Measurements from ENCODE around the gene NADSYN1. TPM values are rescaled to one million over a fixed set of nuclear protein-coding genes. Genes with fewer than 3 reads are reported as not detected.

Gene NADSYN1
- total RNA-seq, 1 donor from 2014 or later, result 75.9 TPM

DNA sequence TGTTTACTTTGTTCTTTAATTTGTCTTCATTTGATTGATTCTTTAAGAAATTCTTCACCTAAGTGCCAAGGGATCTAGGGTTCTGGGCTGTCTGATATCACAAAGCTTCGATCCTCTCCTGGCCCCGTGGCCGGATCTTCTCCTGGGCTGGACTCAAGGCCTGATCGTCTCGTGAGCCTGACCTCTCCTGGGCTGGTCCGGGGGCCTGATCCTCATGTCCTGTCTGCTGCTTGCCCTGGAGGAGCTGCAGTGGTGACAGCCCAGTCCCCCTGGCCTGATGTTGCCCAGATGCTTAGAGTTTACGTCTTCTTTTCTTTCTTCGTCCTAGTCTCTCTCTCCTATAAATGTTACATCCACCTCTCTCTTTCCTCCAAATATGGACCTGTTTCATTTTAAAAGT, 3.3 kb downstream of the NADSYN1 start:
- intact Hi-C loops (cut with DNase I), result no loop called here
- H3K4me3 ChIP-seq, result no peak overlapping the region
- peaks cover 30% of the 10 kb centered on the region for H3K4me1 ChIP-seq
- TF ChIP-seq POLR2A (IDR thresholded peaks at IDR 0.05) (no peak), CTCF (IDR thresholded peaks at IDR 0.05) (no peak)
- H3K27me3 ChIP-seq, result no peaks in the 10 kb centered on the region
- no peak for DNase-seq (ENCODE audit: extremely low spot score in 2 of 2)
- H3K27ac ChIP-seq, result no peak overlapping the region
- no peaks in the 10 kb centered on the region for H3K9me3 ChIP-seq
- H3K36me3 ChIP-seq, result peaks cover 0 to 42% of the 10 kb centered on the region in 2 donors

DNA sequence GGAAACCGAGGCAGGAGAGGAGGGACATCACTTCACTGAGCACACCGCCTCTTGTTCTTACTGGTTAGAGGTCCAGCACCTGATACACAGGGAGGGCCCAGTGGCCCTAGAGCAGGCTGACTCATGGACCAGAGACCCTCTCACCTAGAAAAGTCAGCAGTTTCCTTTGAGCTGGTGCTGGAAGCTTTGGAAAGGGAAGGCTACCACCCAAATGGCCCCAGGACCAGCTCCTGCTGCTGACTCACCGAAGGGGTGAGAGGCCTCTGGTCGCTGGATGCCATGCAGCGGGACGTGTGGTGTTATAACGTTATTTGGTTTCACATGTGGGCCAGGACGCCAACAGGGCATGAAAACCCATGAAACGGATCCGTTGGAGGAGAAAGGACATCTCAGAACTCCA, 3.8 kb downstream of the NADSYN1 start:
- peaks cover 27% of the 10 kb centered on the region for H3K4me1 ChIP-seq
- no peak for TF ChIP-seq POLR2AphosphoS5 (IDR thresholded peaks at IDR 0.05; ENCODE audit: insufficient read depth in 1 of 2, low read depth in 1 of 2)
- no peak for TF ChIP-seq POLR2A (IDR thresholded peaks at IDR 0.05)
- TF ChIP-seq CTCF (IDR thresholded peaks at IDR 0.05), result no peak
- H3K4me3 ChIP-seq, result no peak overlapping the region
- no peak overlapping the region for H3K27ac ChIP-seq
- no peak for DNase-seq (ENCODE audit: extremely low spot score in 2 of 2)
- no peaks in the 10 kb centered on the region for H3K9me3 ChIP-seq
- no peaks in the 10 kb centered on the region for H3K27me3 ChIP-seq
- peaks cover 0 to 42% of the 10 kb centered on the region in 2 donors for H3K36me3 ChIP-seq
- intact Hi-C loops (cut with DNase I), result no loop called here

DNA sequence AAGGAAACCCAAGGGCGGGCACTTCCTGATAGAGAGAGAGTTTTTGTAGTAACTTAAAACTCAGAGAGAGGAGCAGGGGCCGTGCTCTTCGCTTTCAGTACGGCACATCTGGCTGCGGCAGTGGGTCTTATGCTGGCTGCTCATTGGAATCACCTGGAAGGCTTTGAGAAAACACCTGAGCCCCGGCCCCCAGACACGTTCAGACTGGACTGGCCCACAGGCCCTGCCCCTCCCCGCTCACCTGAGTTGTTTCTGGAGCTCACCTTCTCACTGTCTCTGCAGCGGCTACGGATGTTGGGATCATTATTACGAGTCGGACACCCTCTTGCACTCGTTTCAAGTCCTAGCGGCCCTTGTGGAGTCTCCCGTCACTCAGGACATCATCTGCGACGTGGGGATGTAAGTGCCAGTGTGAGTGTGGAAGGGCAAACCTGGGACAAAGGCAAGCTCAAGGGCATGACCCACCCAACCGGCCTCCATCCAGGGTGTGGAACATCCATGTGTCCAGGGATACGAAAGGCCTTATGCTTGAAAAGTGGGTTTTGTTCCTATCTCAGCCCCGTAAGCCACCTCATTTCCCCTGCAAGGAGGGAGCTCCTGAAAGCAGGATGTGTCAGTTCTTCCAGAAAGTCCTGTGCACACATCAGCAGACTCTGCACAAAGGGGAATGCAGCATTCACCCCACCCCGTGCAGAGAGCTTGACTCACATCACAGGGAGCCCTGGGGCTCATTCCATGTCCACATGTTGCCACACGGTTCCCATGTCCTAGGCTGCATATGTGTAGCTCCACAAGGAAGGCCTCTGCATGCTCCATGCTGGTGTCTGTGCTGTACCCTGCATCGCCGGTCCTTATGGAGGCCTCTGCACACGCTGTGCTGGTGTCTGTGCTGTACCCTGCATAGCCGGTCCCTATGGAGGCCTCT, 5.4 kb downstream of the NADSYN1 start:
- intact Hi-C loops (cut with DNase I), result no loop called here

DNA sequence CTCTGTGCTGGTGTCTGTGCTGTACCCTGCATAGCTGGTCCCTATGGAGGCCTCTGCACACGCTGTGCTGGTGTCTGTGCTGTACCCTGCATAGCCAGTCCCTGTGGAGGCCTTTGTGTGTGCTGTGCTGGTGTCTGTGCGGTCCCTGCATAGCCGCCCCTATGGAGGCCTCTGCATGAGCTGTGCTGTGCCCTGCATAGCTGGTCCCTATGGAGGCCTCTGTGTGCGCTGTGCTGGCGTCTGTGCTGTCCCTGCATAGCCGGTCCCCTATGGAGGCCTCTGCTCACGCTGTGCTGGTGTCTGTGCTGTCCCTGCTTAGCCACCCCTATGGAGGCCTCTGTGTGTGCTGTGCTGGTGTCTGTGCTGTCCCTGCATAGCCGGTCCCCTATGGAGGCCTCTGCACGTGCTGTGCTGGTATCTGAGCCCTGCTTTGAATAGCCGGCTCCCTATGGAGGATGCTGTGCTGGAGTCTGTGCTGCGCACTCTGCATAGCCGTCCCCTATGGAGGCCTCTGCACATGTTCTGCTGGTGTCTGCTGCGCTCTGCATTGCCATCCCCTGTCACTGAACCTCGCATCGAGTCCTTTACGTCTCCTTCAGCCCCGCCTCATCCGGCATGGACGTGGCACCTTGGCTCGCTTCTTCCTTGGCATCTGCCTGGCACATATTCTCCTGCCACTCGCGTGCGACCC, 6.2 kb downstream of the NADSYN1 start:
- peaks cover 10% of the 10 kb centered on the region for H3K4me1 ChIP-seq
- intact Hi-C loops (cut with DNase I), result no loop called here
- TF ChIP-seq CTCF (IDR thresholded peaks at IDR 0.05), result no peak
- no peak for TF ChIP-seq POLR2AphosphoS5 (IDR thresholded peaks at IDR 0.05; ENCODE audit: insufficient read depth in 1 of 2, low read depth in 1 of 2)
- TF ChIP-seq POLR2A (IDR thresholded peaks at IDR 0.05), result no peak
- no peaks in the 10 kb centered on the region for H3K9me3 ChIP-seq
- peaks cover 0 to 53% of the 10 kb centered on the region in 2 donors for H3K36me3 ChIP-seq
- H3K27me3 ChIP-seq, result no peaks in the 10 kb centered on the region
- H3K27ac ChIP-seq, result no peak overlapping the region
- no peak for DNase-seq (ENCODE audit: extremely low spot score in 2 of 2)
- no peak overlapping the region for H3K4me3 ChIP-seq

More for the DNA sequence above, 5.4 kb downstream of the NADSYN1 start:
- no peak overlapping the region for H3K27ac ChIP-seq
- no peak for TF ChIP-seq POLR2A (IDR thresholded peaks at IDR 0.05)
- no peak for TF ChIP-seq POLR2AphosphoS5 (IDR thresholded peaks at IDR 0.05; ENCODE audit: insufficient read depth in 1 of 2, low read depth in 1 of 2)
- no peak for TF ChIP-seq CTCF (IDR thresholded peaks at IDR 0.05)
- no peak for DNase-seq (ENCODE audit: extremely low spot score in 2 of 2)
- H3K27me3 ChIP-seq, result no peaks in the 10 kb centered on the region
- H3K9me3 ChIP-seq, result no peaks in the 10 kb centered on the region
- H3K36me3 ChIP-seq, result peaks cover 0 to 45% of the 10 kb centered on the region in 2 donors
- peaks cover 18% of the 10 kb centered on the region for H3K4me1 ChIP-seq
- H3K4me3 ChIP-seq, result no peak overlapping the region
